A673 (cell line): ENCODE results near the gene PRPF40B.

Source experiments
- EZH2 ChIP-seq: fragments of 200-600 bp; sonication (generic); IDR thresholded peaks from 2 replicates; pipeline ENCODE4 v1.6.1; 2017; ENCODE audit warnings: borderline replicate concordance, low read depth, mild to moderate bottlenecking, mixed read lengths, antibody characterized with exemption, low read length; ENCODE audit not compliant: poor library complexity, severe bottlenecking
- TF ChIP-seq, protein P1 (sequence below): fragments of 300-800, 200-600 bp; sonication (generic); conservative IDR thresholded peaks from 2 replicates; pipeline ENCODE4 v1.5.1; 2017; ENCODE audit warnings: low read depth, mild to moderate bottlenecking, antibody characterized with exemption, low read length, moderate library complexity, mixed read lengths

DNA sequence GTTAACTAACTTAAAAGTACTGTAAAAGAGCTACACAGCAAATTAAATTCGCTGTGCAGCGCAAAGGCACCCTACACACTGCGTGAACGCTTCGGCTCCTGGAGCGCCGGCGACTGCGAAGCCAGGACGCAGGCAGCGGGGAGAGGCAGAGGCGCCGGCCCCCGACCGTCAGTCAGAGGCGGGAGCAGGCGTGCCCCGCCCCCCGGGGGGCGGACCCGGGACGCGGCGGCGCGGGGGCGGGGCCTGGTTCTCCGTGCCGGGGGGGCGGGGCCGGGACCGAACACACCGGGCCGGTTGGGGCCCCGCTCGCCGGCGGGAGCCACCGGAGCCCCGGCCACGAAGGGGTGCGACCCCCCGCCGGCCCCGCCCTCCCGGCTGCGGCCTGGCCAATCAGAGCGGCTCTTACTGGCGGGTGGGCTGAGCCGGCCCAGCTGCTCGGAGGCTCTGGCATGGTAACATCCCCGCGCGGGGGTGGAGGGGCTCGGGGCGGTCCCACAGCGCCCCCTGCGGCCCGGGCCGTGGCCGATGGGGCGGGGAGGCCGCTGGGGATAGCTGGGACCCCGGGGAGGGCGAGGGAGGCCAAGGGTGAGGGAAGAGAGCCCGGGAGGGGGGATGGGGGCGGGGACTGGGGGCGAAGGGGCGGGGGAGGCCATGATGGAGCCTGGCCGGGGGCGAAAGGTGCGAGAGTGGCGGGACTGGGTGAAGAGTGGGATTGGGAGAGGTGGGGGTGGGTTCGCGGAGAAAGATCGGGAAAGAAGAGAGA lies at the start of gene PRPF40B:
- TF ChIP-seq EZH2 = no peak
- TF ChIP-seq, protein P1, sequence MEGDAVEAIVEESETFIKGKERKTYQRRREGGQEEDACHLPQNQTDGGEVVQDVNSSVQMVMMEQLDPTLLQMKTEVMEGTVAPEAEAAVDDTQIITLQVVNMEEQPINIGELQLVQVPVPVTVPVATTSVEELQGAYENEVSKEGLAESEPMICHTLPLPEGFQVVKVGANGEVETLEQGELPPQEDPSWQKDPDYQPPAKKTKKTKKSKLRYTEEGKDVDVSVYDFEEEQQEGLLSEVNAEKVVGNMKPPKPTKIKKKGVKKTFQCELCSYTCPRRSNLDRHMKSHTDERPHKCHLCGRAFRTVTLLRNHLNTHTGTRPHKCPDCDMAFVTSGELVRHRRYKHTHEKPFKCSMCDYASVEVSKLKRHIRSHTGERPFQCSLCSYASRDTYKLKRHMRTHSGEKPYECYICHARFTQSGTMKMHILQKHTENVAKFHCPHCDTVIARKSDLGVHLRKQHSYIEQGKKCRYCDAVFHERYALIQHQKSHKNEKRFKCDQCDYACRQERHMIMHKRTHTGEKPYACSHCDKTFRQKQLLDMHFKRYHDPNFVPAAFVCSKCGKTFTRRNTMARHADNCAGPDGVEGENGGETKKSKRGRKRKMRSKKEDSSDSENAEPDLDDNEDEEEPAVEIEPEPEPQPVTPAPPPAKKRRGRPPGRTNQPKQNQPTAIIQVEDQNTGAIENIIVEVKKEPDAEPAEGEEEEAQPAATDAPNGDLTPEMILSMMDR = peak; percentile 54; the same call in 1 of the 2 replicates
